ENCODE data around the gene OGFR. TPM values are rescaled to one million over a fixed set of nuclear protein-coding genes. Genes with fewer than 3 reads are reported as not detected.

The OGFR gene
- total RNA-seq, 1 donor from 2014 or later, result 7.0 TPM

GRCh38 chr20:62762801-62763368 is 41.8 kb upstream of the OGFR start:
- H3K9me3 ChIP-seq (ENCODE audit: low read depth), result no peaks in the 10 kb centered on the region
- H3K27me3 ChIP-seq, result no peaks in the 10 kb centered on the region
- H3K27ac ChIP-seq, result no peak overlapping the region
- H3K9ac ChIP-seq, result no peak overlapping the region
- no peak for TF ChIP-seq CTCF (IDR thresholded peaks at IDR 0.05)
- no peak for TF ChIP-seq EZH2 (IDR thresholded peaks at IDR 0.05)
- TF ChIP-seq EZH2phosphoT487 (IDR thresholded peaks at IDR 0.05), result no peak
- peaks cover 4% of the 10 kb centered on the region for H3K9me3 Mint-ChIP-seq
- H3K27ac Mint-ChIP-seq, result no peak overlapping the region
- no peaks in the 10 kb centered on the region for H3K79me2 ChIP-seq (ENCODE audit: low read depth)
- H3F3A ChIP-seq (ENCODE audit: low read depth), result peaks cover 8% of the 10 kb centered on the region
- peaks cover 17% of the 10 kb centered on the region for H3K4me1 ChIP-seq
- H2AFZ ChIP-seq (replicated peaks), result no peak overlapping the region
- no peak for DNase-seq (ENCODE audit: low spot score)
- no peaks in the 10 kb centered on the region for H3K36me3 ChIP-seq
- H3K36me3 Mint-ChIP-seq, result no peaks in the 10 kb centered on the region
- no peak overlapping the region for H3K4me3 ChIP-seq
- no peak overlapping the region for H3K4me2 ChIP-seq
- H3K4me1 Mint-ChIP-seq, result peaks cover 19% of the 10 kb centered on the region
- peaks cover 6% of the 10 kb centered on the region for H3K27me3 Mint-ChIP-seq (ENCODE audit: insufficient read depth, low read depth)
- no peak overlapping the region for H3K4me3 Mint-ChIP-seq
- no peaks in the 10 kb centered on the region for H4K20me1 ChIP-seq (ENCODE audit: low read depth)

- Histone ChIP-seq H3K9me3 (ENCODE audit: low read depth) (no peaks in the 10 kb centered on the region), H3K36me3 (no peaks in the 10 kb centered on the region), H2AFZ (replicated peaks) (no peak overlapping the region), H3K4me2 (no peak overlapping the region), H4K20me1 (ENCODE audit: low read depth) (no peaks in the 10 kb centered on the region), H3K27ac (no peak overlapping the region), H3K27me3 (no peaks in the 10 kb centered on the region), H3K4me1 (peaks cover 21% of the 10 kb centered on the region), H3K4me3 (no peak overlapping the region), H3F3A (ENCODE audit: low read depth) (peaks cover 8% of the 10 kb centered on the region), H3K9ac (no peak overlapping the region), H3K79me2 (ENCODE audit: low read depth) (no peaks in the 10 kb centered on the region)
- Mint-ChIP-seq H3K9me3 (peaks cover 2% of the 10 kb centered on the region), H3K27ac (no peak overlapping the region), H3K4me3 (no peak overlapping the region), H3K4me1 (peaks cover 24% of the 10 kb centered on the region), H3K36me3 (no peaks in the 10 kb centered on the region), H3K27me3 (ENCODE audit: insufficient read depth, low read depth) (peaks cover 6% of the 10 kb centered on the region)
- TF ChIP-seq EZH2phosphoT487 (IDR thresholded peaks at IDR 0.05) (no peak), CTCF (IDR thresholded peaks at IDR 0.05) (no peak), EZH2 (IDR thresholded peaks at IDR 0.05) (no peak)
- no peak for DNase-seq (ENCODE audit: low spot score)
These were observed 41.2 kb upstream of the OGFR start for GRCh38 chr20:62763404-62763803.

GRCh38 chr20:62764156-62764935 is 40.3 kb upstream of the OGFR start:
- Histone ChIP-seq H3K79me2 (ENCODE audit: low read depth) (no peaks in the 10 kb centered on the region), H3K9ac (no peak overlapping the region), H3F3A (ENCODE audit: low read depth) (peaks cover 8% of the 10 kb centered on the region), H3K27me3 (no peaks in the 10 kb centered on the region), H3K27ac (no peak overlapping the region), H3K4me2 (no peak overlapping the region), H3K4me1 (peaks cover 26% of the 10 kb centered on the region), H3K9me3 (ENCODE audit: low read depth) (no peaks in the 10 kb centered on the region), H3K4me3 (no peak overlapping the region), H2AFZ (replicated peaks) (no peak overlapping the region), H3K36me3 (no peaks in the 10 kb centered on the region), H4K20me1 (ENCODE audit: low read depth) (no peaks in the 10 kb centered on the region)
- peaks cover 31% of the 10 kb centered on the region for H3K4me1 Mint-ChIP-seq
- DNase-seq (ENCODE audit: low spot score), result no peak
- no peaks in the 10 kb centered on the region for H3K9me3 Mint-ChIP-seq
- no peak overlapping the region for H3K4me3 Mint-ChIP-seq
- H3K36me3 Mint-ChIP-seq, result no peaks in the 10 kb centered on the region
- peaks cover 8% of the 10 kb centered on the region for H3K27me3 Mint-ChIP-seq (ENCODE audit: insufficient read depth, low read depth)
- no peak for TF ChIP-seq EZH2phosphoT487 (IDR thresholded peaks at IDR 0.05)
- no peak for TF ChIP-seq EZH2 (IDR thresholded peaks at IDR 0.05)
- TF ChIP-seq CTCF (IDR thresholded peaks at IDR 0.05), result no peak
- no peak overlapping the region for H3K27ac Mint-ChIP-seq

Data from neural progenitor cell (in vitro differentiated cells).